CD4-positive, alpha-beta T cell treated with Interferon gamma for 1 hour (primary cell): ENCODE data around the gene TFF3.

Experiments used
- DNase-seq: peaks from one replicate; pipeline ENCODE4 v3.0.0-alpha.2; 2020

Gene TFF3

GRCh38 chr21:42286416-42286815 is 28.8 kb downstream of the TFF3 start:
- no peak for DNase-seq

- no peak for DNase-seq
Observed at GRCh38 chr21:42285569-42286245, 29.5 kb downstream of the TFF3 start.

- no peak for DNase-seq
Observed at GRCh38 chr21:42282715-42283114, 32.5 kb downstream of the TFF3 start.

- DNase-seq: no peak
Observed at GRCh38 chr21:42282021-42282420, 33.2 kb downstream of the TFF3 start.

- no peak for DNase-seq
Observed at GRCh38 chr21:42281181-42281680, 34.0 kb downstream of the TFF3 start.

GRCh38 chr21:42280356-42281180 is 34.6 kb downstream of the TFF3 start:
- no peak for DNase-seq

GRCh38 chr21:42279888-42280287 is 35.3 kb downstream of the TFF3 start:
- DNase-seq: no peak

GRCh38 chr21:42279341-42279871 is 35.8 kb downstream of the TFF3 start:
- no peak for DNase-seq

GRCh38 chr21:42278451-42279149 is 36.6 kb downstream of the TFF3 start:
- DNase-seq: no peak

- DNase-seq: no peak
Observed at GRCh38 chr21:42277593-42277992, 37.6 kb downstream of the TFF3 start.

- no peak for DNase-seq
Observed at GRCh38 chr21:42276526-42277154, 38.6 kb downstream of the TFF3 start.

- no peak for DNase-seq
Observed at GRCh38 chr21:42276076-42276475, 39.1 kb downstream of the TFF3 start.

GRCh38 chr21:42272984-42273600 is 42.1 kb downstream of the TFF3 start:
- no peak for DNase-seq

GRCh38 chr21:42272109-42272962 is 42.9 kb downstream of the TFF3 start:
- DNase-seq: no peak

- no peak for DNase-seq
Observed at GRCh38 chr21:42271065-42271464, 44.1 kb downstream of the TFF3 start.

- DNase-seq: no peak
Observed at GRCh38 chr21:42269386-42269785, 45.8 kb downstream of the TFF3 start.

GRCh38 chr21:42266971-42267556 is 48.1 kb downstream of the TFF3 start:
- no peak for DNase-seq

GRCh38 chr21:42265231-42265812 is 49.9 kb downstream of the TFF3 start:
- no peak for DNase-seq

- DNase-seq: no peak
Observed at GRCh38 chr21:42264245-42265195, 50.7 kb downstream of the TFF3 start.
